WTC11 (cell line): Measurements from ENCODE around the gene TNPO1.

Experiments used
- ARID4B ChIP-seq: sonication (generic); formaldehyde crosslinking; IDR thresholded peaks from 2 replicates; pipeline ENCODE4 v1.8.0; 2023; ENCODE audit warnings: missing genetic modification reagents, mild to moderate bottlenecking, borderline replicate concordance
- CREB1 ChIP-seq: sonication (generic); formaldehyde crosslinking; IDR thresholded peaks from 2 replicates; pipeline ENCODE4 v1.8.0; 2023; ENCODE audit warnings: mild to moderate bottlenecking, missing genetic modification reagents
- CTCF ChIP-seq: fragments of 200-600 bp; IDR thresholded peaks from 2 replicates; pipeline ENCODE4 v1.8.0; 2022; ENCODE audit warnings: antibody characterized with exemption
- ELF4 ChIP-seq: sonication (generic); formaldehyde crosslinking; IDR thresholded peaks from 2 replicates; pipeline ENCODE4 v1.8.1; 2022; ENCODE audit warnings: low read depth, mild to moderate bottlenecking, moderate library complexity, missing genetic modification reagents
- ETV6 ChIP-seq: sonication (generic); formaldehyde crosslinking; IDR thresholded peaks from 2 replicates; pipeline ENCODE4 v1.8.1; 2022; ENCODE audit warnings: mild to moderate bottlenecking, missing genetic modification reagents
- FOXJ3 ChIP-seq: sonication (generic); formaldehyde crosslinking; IDR thresholded peaks from 2 replicates; pipeline ENCODE4 v1.9.0; 2021; ENCODE audit warnings: missing genetic modification reagents, mild to moderate bottlenecking, borderline replicate concordance
- FOXP1 ChIP-seq: sonication (generic); formaldehyde crosslinking; IDR thresholded peaks from 2 replicates; pipeline ENCODE4 v1.8.0; 2022; ENCODE audit warnings: missing genetic modification reagents, mild to moderate bottlenecking, moderate library complexity, borderline replicate concordance
- MAX ChIP-seq: sonication (generic); formaldehyde crosslinking; IDR thresholded peaks from 2 replicates; pipeline ENCODE4 v1.8.0; 2022; ENCODE audit warnings: mild to moderate bottlenecking, missing genetic modification reagents
- NFYB ChIP-seq: sonication (generic); formaldehyde crosslinking; conservative IDR thresholded peaks from 2 replicates; pipeline ENCODE4 v1.8.0; 2022; ENCODE audit warnings: low read depth, missing genetic modification reagents
- RELA ChIP-seq: sonication (generic); formaldehyde crosslinking; IDR thresholded peaks from 2 replicates; pipeline ENCODE4 v1.8.1; 2022; ENCODE audit warnings: missing genetic modification reagents, mild to moderate bottlenecking, borderline replicate concordance
- SMAD3 ChIP-seq: sonication (generic); formaldehyde crosslinking; IDR thresholded peaks from 2 replicates; pipeline ENCODE4 v1.8.0; 2022; ENCODE audit warnings: missing genetic modification reagents, mild to moderate bottlenecking, borderline replicate concordance
- SP1 ChIP-seq: sonication (generic); formaldehyde crosslinking; conservative IDR thresholded peaks from 2 replicates; pipeline ENCODE4 v1.8.1; 2022; ENCODE audit warnings: missing genetic modification reagents
- USF1 ChIP-seq: sonication (generic); formaldehyde crosslinking; IDR thresholded peaks from 2 replicates; pipeline ENCODE4 v1.8.0; 2022; ENCODE audit warnings: mild to moderate bottlenecking, missing genetic modification reagents
- ZNF232 ChIP-seq: sonication (generic); formaldehyde crosslinking; IDR thresholded peaks from 2 replicates; pipeline ENCODE4 v1.8.0; 2022; ENCODE audit warnings: mild to moderate bottlenecking, missing genetic modification reagents

- TF ChIP-seq CTCF, result no peak
- TF ChIP-seq FOXP1 (CRISPR knock-in tag), result no peak
- no peak for TF ChIP-seq SMAD3 (CRISPR knock-in tag)
- no peak for TF ChIP-seq ARID4B (CRISPR knock-in tag)
- TF ChIP-seq ZNF232 (CRISPR knock-in tag), result no peak
- TF ChIP-seq MAX (CRISPR knock-in tag), result no peak
- no peak for TF ChIP-seq RELA (CRISPR knock-in tag)
- no peak for TF ChIP-seq SP1
- TF ChIP-seq USF1 (CRISPR knock-in tag), result no peak
- TF ChIP-seq ETV6, result no peak
- TF ChIP-seq FOXJ3 (CRISPR knock-in tag), result no peak
- no peak for TF ChIP-seq CREB1 (CRISPR knock-in tag)
- TF ChIP-seq NFYB, result no peak
- TF ChIP-seq ELF4, result no peak
Observed at GRCh38 chr5:72783354-72783753, 33.1 kb upstream of the TNPO1 start.
